ENCODE results near the gene NEUROG3.
"Not testable (repeated sequence)": the region's sequence is repeated elsewhere in the genome, so short reads cannot be mapped to it uniquely, and the experiment has no call there.

The NEUROG3 gene

GRCh38 chr10:69553328-69553727 is 19.9 kb downstream of the NEUROG3 start:
- no peak for TF ChIP-seq CTCF (IDR thresholded peaks at IDR 0.05; ENCODE audit: control extremely low read depth, extremely low read depth, low read depth, missing control alignments)
- no peak for DNase-seq (ENCODE audit: extremely low spot score)
- POLR2A ChIA-PET, result no interaction called here
- CTCF ChIA-PET, result interaction anchor here (1.5 kb wide), 1 partner anchor 91 kb away, joined by 3 read pairs; no protein-coding TSS in a partner anchor

DNA sequence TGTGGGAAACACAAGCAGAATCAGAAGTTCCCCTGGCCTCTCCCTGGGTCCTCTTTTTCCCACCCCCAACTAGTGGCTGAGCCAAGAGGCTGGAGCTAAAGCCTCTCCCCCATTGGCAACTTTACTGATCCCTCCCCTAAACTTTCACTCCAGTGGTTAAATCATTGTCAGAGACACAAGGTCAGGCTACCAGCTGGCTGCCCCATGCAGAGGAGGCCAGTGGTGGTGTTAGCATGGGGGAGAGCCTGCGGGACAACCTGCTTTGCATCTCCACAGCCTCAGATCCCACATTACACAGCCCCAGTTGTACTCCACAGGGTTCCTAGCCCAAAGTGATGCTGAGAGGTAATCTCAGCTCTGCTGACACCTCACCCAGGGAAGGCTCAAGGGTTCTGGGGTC is 21.0 kb downstream of the NEUROG3 start:
- ChIA-PET POLR2A (no interaction called here), CTCF (interaction anchor here (1.4 to 1.5 kb wide), 2 partner anchors 14 to 92 kb away, joined by 3 read pairs; no protein-coding TSS in a partner anchor)
- no peak for DNase-seq (ENCODE audit: extremely low spot score)
- no peak for TF ChIP-seq CTCF (IDR thresholded peaks at IDR 0.05; ENCODE audit: control extremely low read depth, extremely low read depth, low read depth, missing control alignments)

GRCh38 chr10:69549959-69550358 is 23.3 kb downstream of the NEUROG3 start:
- ChIA-PET POLR2A (no interaction called here), CTCF (no interaction called here)
- no peak for TF ChIP-seq CTCF (IDR thresholded peaks at IDR 0.05; ENCODE audit: control extremely low read depth, extremely low read depth, low read depth, missing control alignments)
- DNase-seq (ENCODE audit: extremely low spot score), result no peak

DNA sequence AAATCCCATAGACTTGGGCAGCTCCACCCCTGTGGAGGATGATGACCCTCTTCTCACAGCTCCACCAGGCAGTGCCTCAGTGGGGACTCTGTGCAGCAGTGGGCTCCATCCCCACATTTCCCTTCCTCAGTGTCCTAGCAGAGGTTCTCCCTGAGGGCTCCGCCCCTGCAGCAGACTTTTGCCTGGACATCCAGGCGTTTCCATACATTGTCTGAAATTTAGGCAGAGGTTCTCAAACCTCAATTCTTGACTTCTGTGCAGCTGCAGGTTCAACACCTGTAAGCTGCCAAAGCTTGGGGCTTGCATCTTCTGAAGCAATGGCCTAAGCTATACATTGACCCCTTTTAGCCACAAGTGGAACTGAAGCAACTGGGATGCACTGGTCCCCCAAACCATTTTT is 31.8 kb downstream of the NEUROG3 start:
- TF ChIP-seq CTCF (IDR thresholded peaks at IDR 0.05; ENCODE audit: control extremely low read depth, extremely low read depth, low read depth, missing control alignments), result no peak
- POLR2A ChIA-PET, result no interaction called here
- CTCF ChIA-PET, result no interaction called here
- DNase-seq (ENCODE audit: extremely low spot score), result no peak

DNA sequence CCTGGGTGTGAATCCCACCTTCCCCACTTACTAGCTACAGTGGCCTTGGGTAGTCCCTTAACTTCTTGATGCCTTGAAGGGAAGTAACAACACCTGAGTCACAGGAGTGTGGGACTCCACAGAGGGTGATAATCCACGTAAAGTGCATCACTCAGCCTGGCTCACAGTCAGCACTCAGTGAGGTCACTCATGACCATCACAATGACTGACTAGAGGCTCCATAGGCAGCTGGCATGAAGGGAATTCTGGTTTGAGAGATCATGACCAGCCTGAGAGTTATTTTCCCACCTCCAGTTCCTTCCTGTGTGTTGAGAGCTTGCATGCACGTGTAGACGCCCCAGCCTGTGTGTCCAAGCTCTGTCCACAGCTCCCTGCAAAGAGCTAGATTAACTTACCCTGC is 34.8 kb downstream of the NEUROG3 start:
- no peak for DNase-seq (ENCODE audit: extremely low spot score)
- POLR2A ChIA-PET, result no interaction called here
- TF ChIP-seq CTCF (IDR thresholded peaks at IDR 0.05; ENCODE audit: control extremely low read depth, extremely low read depth, low read depth, missing control alignments), result no peak
- CTCF ChIA-PET, result no interaction called here

DNA sequence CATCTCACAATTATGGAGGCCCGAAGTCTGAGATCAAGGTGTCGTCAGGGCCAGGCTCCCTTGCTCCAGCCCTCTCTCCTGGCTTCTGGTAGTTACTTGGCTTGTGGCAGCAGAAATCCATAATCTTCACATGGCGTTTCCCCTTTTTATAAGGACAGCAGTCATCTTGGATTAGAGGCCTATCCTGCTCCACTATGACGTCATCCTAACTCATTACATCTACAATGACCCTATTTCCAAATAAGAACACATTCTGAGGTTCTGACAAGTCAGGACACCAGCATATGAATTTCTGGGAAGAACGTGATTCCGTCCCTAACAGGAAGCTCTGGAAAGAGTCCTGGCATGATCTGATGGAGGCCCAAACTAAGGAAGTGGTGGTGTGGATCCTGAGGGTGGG is 35.8 kb downstream of the NEUROG3 start:
- CTCF ChIA-PET, result no interaction called here
- DNase-seq (ENCODE audit: extremely low spot score), result no peak
- no peak for TF ChIP-seq CTCF (IDR thresholded peaks at IDR 0.05; ENCODE audit: control extremely low read depth, extremely low read depth, low read depth, missing control alignments)
- POLR2A ChIA-PET, result no interaction called here

DNA sequence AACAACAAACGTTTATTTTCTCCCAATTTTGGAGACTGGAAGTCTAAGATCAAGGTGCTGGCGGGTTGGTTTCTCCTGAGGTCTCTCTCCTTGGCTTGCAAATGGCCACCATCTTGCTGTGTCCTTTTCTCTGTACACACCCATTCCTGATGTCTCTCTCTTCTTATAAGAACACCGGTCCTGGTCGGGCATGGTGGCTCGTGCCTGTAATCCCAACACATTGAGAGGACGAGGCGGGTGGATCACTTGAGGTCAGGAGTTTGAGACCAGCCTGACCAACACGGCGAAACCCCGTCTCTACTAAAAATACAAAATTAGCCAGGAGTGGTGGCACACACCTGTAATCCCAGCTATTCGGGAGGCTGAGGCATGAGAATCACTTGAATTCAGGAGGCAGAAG is 36.7 kb downstream of the NEUROG3 start:
- CTCF ChIA-PET; POLR2A ChIA-PET; DNase-seq (ENCODE audit: extremely low spot score): not testable (repeated sequence)

Measured in GM10248 (cell line).